HCT116 (cell line): ENCODE results near the gene HSPA9. TPM values are rescaled to one million over a fixed set of nuclear protein-coding genes. Genes with fewer than 3 reads are reported as not detected.

Experiments used
- ATAC-seq: fragments of 200-7000 bp; cut with Tn5 transposase; 2 replicates; pipeline ENCODE4 v1.9.1; 2020; ENCODE audit warnings: mild to moderate bottlenecking, moderate library complexity
- BruUV-seq: library from RNA; stranded (reverse); fragments of 400-500 nt; replicated peaks from 2 replicates; lab custom pipeline; 2021; lab: Mats Ljungman, UMichigan
- CTCF ChIA-PET: fragments of 300-600 bp; sonication (Branson Sonifier 250); formaldehyde crosslinking; loops from one replicate; lab custom pipeline; 2021; ENCODE audit warnings: antibody characterized with exemption; lab: Charles Lee
- POLR2A ChIA-PET: fragments of 300-600, 350-600 bp; sonication (Branson Sonifier 250); formaldehyde crosslinking; loops from one replicate; lab custom pipeline; 2021; ENCODE audit warnings: antibody characterized with exemption; lab: Charles Lee
- RAD21 ChIA-PET, 2 experiments: fragments of 300-600 bp; sonication (Branson Sonifier 250); formaldehyde crosslinking; loops; one replicate each; lab custom pipeline; 2023; ENCODE audit warnings: low total read pairs in 2 of 2; ENCODE audit not compliant: uncharacterized antibody in 2 of 2, unreplicated experiment in 2 of 2, low non-redundant PET in 1 of 2; lab: Charles Lee
- DNase-seq: peaks from one replicate; pipeline ENCODE4 v3.0.0-alpha.2; 2010; ENCODE audit warnings: low read depth, low spot score
- H2AFZ ChIP-seq: fragments of 200-600 bp; shearing (Covaris generic), sonication (generic); 2 replicates; pipeline ENCODE4 v1.6.1; 2017; ENCODE audit warnings: low read depth, mixed run types, mixed read lengths, antibody characterized with exemption, low read length; ENCODE audit not compliant: poor library complexity, severe bottlenecking
- H3K27ac ChIP-seq: 2 replicates; pipeline ENCODE4 v1.5.1; 2012; ENCODE audit warnings: low read depth, low read length
- H3K27me3 ChIP-seq: fragments of 200-600 bp; sonication (generic); 2 replicates; pipeline ENCODE4 v1.6.1; 2016; ENCODE audit warnings: mixed run types, low read length, mixed read lengths; ENCODE audit not compliant: insufficient read depth
- H3K36me3 ChIP-seq, 2 experiments: fragments of 200-500 bp in 1 of 2; fragments of 200-600 bp in 1 of 2; sonication (Bioruptor generic) in 1 of 2; sonication (generic) in 1 of 2; 2 replicates each; pipeline versions ENCODE4 v1.5.1 to v1.6.1; 2014 to 2016; ENCODE audit warnings: low read length in 2 of 2, inconsistent platforms in 1 of 2, mixed read lengths in 1 of 2, mixed run types in 1 of 2; ENCODE audit not compliant: insufficient read depth in 2 of 2, control insufficient read depth in 1 of 2
- H3K4me1 ChIP-seq, 2 experiments: fragments of 200-600 bp in 1 of 2; sonication (generic) in 1 of 2; 2 replicates each; pipeline versions ENCODE4 v1.5.1 to v1.6.1; 2012 to 2017; ENCODE audit warnings: low read length in 2 of 2, inconsistent platforms in 1 of 2, mild to moderate bottlenecking in 1 of 2, mixed read lengths in 1 of 2, mixed run types in 1 of 2, moderate library complexity in 1 of 2; ENCODE audit not compliant: insufficient read depth in 2 of 2, control insufficient read depth in 1 of 2
- H3K4me2 ChIP-seq: fragments of 200-600 bp; sonication (generic); 2 replicates; pipeline ENCODE4 v1.6.1; 2017; ENCODE audit warnings: mixed run types, low read length, mixed read lengths
- H3K4me3 ChIP-seq, 2 experiments: fragments of 200-600 bp in 1 of 2; sonication (generic) in 1 of 2; replicated peaks in 1 of 2; 2 replicates each; pipeline ENCODE4 v1.5.1; 2011 to 2016; ENCODE audit warnings: low read length in 2 of 2, control low read depth in 1 of 2, low read depth in 1 of 2, mild to moderate bottlenecking in 1 of 2, mixed read lengths in 1 of 2, mixed run types in 1 of 2
- H3K79me2 ChIP-seq: fragments of 200-600 bp; sonication (generic); 2 replicates; pipeline ENCODE4 v1.6.1; 2017; ENCODE audit warnings: mild to moderate bottlenecking, mixed run types, low read length, moderate library complexity, mixed read lengths; ENCODE audit not compliant: insufficient read depth
- H3K9ac ChIP-seq: fragments of 200-600 bp; sonication (generic); 2 replicates; pipeline ENCODE4 v1.6.1; 2016; ENCODE audit warnings: low read length, mixed read lengths
- H3K9me2 ChIP-seq: fragments of 200-600 bp; sonication (generic), shearing (Covaris generic); 2 replicates; pipeline ENCODE4 v1.6.1; 2017; ENCODE audit warnings: mixed run types, mild to moderate bottlenecking, moderate library complexity; ENCODE audit not compliant: insufficient read depth
- H3K9me3 ChIP-seq, 2 experiments: fragments of 200-500 bp in 1 of 2; fragments of 200-600 bp in 1 of 2; sonication (Bioruptor generic) in 1 of 2; sonication (generic) in 1 of 2; 2 replicates each; pipeline ENCODE4 v1.6.1; 2014 to 2017; ENCODE audit warnings: low read length in 2 of 2, mixed read lengths in 2 of 2, inconsistent platforms in 1 of 2, low read depth in 1 of 2, mild to moderate bottlenecking in 1 of 2, mixed run types in 1 of 2, moderate library complexity in 1 of 2; ENCODE audit not compliant: control insufficient read depth in 1 of 2, insufficient read depth in 1 of 2
- H4K20me1 ChIP-seq: fragments of 200-600 bp; sonication (generic), shearing (Covaris generic); 2 replicates; pipeline ENCODE4 v1.6.1; 2017; ENCODE audit warnings: mixed run types, mild to moderate bottlenecking, moderate library complexity; ENCODE audit not compliant: insufficient read depth
- CBX3 ChIP-seq: IDR thresholded peaks from 2 replicates; pipeline ENCODE4 v1.6.1; 2012; ENCODE audit warnings: low read depth
- FOSL1 ChIP-seq: IDR thresholded peaks from 2 replicates; pipeline ENCODE4 v1.6.1; 2012; ENCODE audit warnings: low read depth
- JUND ChIP-seq: IDR thresholded peaks from 2 replicates; pipeline ENCODE4 v1.6.1; 2012
- POLR2AphosphoS5 ChIP-seq: IDR thresholded peaks from 2 replicates; pipeline ENCODE4 v1.6.1; 2011; ENCODE audit warnings: mild to moderate bottlenecking, low read depth, low read length, moderate library complexity
- RAD21 ChIP-seq: IDR thresholded peaks from 2 replicates; pipeline ENCODE4 v1.6.1; 2012; ENCODE audit warnings: low read depth, mild to moderate bottlenecking
- SP1 ChIP-seq: IDR thresholded peaks from 2 replicates; pipeline ENCODE4 v1.6.1; 2012; ENCODE audit warnings: low read depth
- SRF ChIP-seq: IDR thresholded peaks from 2 replicates; pipeline ENCODE4 v1.6.1; 2012; ENCODE audit warnings: low read depth
- TCF7L2 ChIP-seq: IDR thresholded peaks from 2 replicates; pipeline ENCODE4 v1.7.0; 2011; ENCODE audit warnings: borderline replicate concordance, inconsistent platforms; ENCODE audit not compliant: insufficient read depth, insufficient read length; ENCODE audit errors: extremely low read depth
- ZFX ChIP-seq: fragments of 450-650 bp; IDR thresholded peaks from 2 replicates; pipeline ENCODE4 v1.6.1; 2017
- intact Hi-C: fragments of 100-400 bp; cut with micrococcal nuclease; formaldehyde crosslinking; loops from 2 replicates; pipeline ENCODE4 v1.10.0; 2022
- total RNA-seq: library from RNA; stranded (reverse); gene quantifications from one replicate; pipeline ENCODE4 v1.2.1, GENCODE V29; 2021; ENCODE audit not compliant: unreplicated experiment
- TF ChIP-seq, protein P1 (sequence below): IDR thresholded peaks from 2 replicates; pipeline ENCODE4 v1.6.1; 2012
- TF ChIP-seq, protein P2 (sequence below), 3 experiments: fragments of 200-600 bp in 1 of 3; sonication (generic) in 1 of 3; IDR thresholded peaks in 2 of 3; conservative IDR thresholded peaks in 1 of 3; 2 replicates each; pipeline ENCODE4 v1.5.1; 2012 to 2017; ENCODE audit warnings: low read depth in 2 of 3, low read length in 2 of 3, antibody characterized with exemption in 1 of 3, borderline replicate concordance in 1 of 3, control low read depth in 1 of 3, mild to moderate bottlenecking in 1 of 3, mixed read lengths in 1 of 3, mixed run types in 1 of 3, moderate library complexity in 1 of 3; ENCODE audit not compliant: insufficient read depth in 1 of 3
- TF ChIP-seq, protein P3 (sequence below): IDR thresholded peaks from 2 replicates; pipeline ENCODE4 v1.6.1; 2012; ENCODE audit warnings: low read depth

HSPA9 gene
- total RNA-seq, 1 experiment from 2014 or later, result 486 TPM

DNA sequence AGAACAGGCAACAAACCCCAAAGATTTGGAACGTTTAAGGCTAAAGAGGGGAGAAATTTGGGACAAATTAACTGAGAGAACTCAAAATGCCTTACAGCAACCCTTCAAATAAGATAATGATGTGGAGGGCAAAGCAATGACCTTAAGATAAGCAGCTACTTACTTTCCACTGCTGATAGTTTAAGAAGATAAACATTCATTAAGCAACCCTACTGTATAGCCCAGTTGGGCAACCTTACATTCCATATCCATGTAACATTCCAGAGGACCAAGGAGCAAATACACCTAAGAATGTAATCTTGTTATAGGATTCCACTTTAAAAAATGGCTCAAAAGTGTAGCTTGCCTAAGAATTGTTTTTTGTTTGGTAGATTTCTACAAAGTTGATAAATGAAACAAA is 47.0 kb downstream of the HSPA9 start:
- Histone ChIP-seq H3K9me3 (no peaks in the 10 kb centered on the region), H3K36me3 (peaks cover 6 to 17% of the 10 kb centered on the region in 2 experiments; a peak in 3 of 4 replicates), H3K27me3 (no peaks in the 10 kb centered on the region), H2AFZ (no peak overlapping the region), H3K4me2 (no peak overlapping the region), H3K27ac (no peak overlapping the region), H4K20me1 (peaks cover 13% of the 10 kb centered on the region; the same call in 1 of the 2 replicates), H3K9me2 (no peaks in the 10 kb centered on the region), H3K9ac (no peak overlapping the region), H3K4me3 (no peak overlapping the region), H3K79me2 (peaks cover 99% of the 10 kb centered on the region), H3K4me1 (peaks cover 0 to 3% of the 10 kb centered on the region in 2 experiments; a peak in 1 of 4 replicates)
- intact Hi-C loops, result no loop called here
- ATAC-seq (no peak), DNase-seq (no peak)
- ChIA-PET CTCF (no interaction called here), RAD21 (no interaction called here), POLR2A (interaction anchor here (1.0 kb wide), 1 partner anchor 15 kb away, joined by 3 read pairs; the partner anchor contains the start of gene ETF1)
- no TSS peak for BruUV-seq
- TF ChIP-seq RAD21 (no peak), POLR2AphosphoS5 (no peak), SRF (no peak), TCF7L2 (no peak), SP1 (no peak), CBX3 (no peak), FOSL1 (no peak)

DNA sequence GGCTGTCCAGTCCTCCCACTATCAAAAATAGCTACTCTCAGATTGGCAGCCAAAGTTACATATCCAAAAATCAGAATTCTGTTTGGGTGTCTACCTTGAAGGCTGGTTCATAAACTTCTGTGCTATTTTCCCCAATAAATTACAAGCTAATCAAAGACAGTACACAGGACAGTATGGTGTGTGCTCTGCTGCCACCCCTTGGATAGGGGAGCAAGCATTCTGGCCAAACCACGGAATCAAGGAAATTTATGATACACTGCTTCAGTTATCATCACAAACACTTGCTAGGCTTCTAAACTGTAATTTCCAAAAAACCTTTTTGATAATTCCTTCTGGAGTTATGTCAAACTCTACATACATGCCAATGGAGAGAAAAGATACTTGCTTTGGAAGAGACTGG is 48.0 kb downstream of the HSPA9 start:
- H4K20me1 ChIP-seq, result peaks cover 8% of the 10 kb centered on the region; the same call in 1 of the 2 replicates
- TF ChIP-seq SP1 (no peak), ZFX (no peak), CBX3 (no peak), SRF (no peak), FOSL1 (no peak), JUND (no peak)
- TF ChIP-seq, protein P1, sequence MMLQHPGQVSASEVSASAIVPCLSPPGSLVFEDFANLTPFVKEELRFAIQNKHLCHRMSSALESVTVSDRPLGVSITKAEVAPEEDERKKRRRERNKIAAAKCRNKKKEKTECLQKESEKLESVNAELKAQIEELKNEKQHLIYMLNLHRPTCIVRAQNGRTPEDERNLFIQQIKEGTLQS, result no peak
- TF ChIP-seq, protein P2, sequence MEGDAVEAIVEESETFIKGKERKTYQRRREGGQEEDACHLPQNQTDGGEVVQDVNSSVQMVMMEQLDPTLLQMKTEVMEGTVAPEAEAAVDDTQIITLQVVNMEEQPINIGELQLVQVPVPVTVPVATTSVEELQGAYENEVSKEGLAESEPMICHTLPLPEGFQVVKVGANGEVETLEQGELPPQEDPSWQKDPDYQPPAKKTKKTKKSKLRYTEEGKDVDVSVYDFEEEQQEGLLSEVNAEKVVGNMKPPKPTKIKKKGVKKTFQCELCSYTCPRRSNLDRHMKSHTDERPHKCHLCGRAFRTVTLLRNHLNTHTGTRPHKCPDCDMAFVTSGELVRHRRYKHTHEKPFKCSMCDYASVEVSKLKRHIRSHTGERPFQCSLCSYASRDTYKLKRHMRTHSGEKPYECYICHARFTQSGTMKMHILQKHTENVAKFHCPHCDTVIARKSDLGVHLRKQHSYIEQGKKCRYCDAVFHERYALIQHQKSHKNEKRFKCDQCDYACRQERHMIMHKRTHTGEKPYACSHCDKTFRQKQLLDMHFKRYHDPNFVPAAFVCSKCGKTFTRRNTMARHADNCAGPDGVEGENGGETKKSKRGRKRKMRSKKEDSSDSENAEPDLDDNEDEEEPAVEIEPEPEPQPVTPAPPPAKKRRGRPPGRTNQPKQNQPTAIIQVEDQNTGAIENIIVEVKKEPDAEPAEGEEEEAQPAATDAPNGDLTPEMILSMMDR (IDR thresholded peaks at IDR 0.05 in 2 of 3, conservative IDR thresholded peaks at IDR 0.05 in 1 of 3; ENCODE audit: borderline replicate concordance in 1 of 3, insufficient read depth in 1 of 3, low read depth in 2 of 3, low read length in 2 of 3), result 0 out of 6 replicates have a peak, but pooled peaks of 2 of the 3 experiments have one; percentile 6 to 20
- TF ChIP-seq, protein P3, sequence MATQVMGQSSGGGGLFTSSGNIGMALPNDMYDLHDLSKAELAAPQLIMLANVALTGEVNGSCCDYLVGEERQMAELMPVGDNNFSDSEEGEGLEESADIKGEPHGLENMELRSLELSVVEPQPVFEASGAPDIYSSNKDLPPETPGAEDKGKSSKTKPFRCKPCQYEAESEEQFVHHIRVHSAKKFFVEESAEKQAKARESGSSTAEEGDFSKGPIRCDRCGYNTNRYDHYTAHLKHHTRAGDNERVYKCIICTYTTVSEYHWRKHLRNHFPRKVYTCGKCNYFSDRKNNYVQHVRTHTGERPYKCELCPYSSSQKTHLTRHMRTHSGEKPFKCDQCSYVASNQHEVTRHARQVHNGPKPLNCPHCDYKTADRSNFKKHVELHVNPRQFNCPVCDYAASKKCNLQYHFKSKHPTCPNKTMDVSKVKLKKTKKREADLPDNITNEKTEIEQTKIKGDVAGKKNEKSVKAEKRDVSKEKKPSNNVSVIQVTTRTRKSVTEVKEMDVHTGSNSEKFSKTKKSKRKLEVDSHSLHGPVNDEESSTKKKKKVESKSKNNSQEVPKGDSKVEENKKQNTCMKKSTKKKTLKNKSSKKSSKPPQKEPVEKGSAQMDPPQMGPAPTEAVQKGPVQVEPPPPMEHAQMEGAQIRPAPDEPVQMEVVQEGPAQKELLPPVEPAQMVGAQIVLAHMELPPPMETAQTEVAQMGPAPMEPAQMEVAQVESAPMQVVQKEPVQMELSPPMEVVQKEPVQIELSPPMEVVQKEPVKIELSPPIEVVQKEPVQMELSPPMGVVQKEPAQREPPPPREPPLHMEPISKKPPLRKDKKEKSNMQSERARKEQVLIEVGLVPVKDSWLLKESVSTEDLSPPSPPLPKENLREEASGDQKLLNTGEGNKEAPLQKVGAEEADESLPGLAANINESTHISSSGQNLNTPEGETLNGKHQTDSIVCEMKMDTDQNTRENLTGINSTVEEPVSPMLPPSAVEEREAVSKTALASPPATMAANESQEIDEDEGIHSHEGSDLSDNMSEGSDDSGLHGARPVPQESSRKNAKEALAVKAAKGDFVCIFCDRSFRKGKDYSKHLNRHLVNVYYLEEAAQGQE, result no peak
- H3K9me2 ChIP-seq, result no peaks in the 10 kb centered on the region
- no peak overlapping the region for H3K27ac ChIP-seq
- peaks cover 0 to 3% of the 10 kb centered on the region in 2 experiments; a peak in 1 of 4 replicates for H3K4me1 ChIP-seq
- peaks cover 3 to 10% of the 10 kb centered on the region in 2 experiments; a peak in 3 of 4 replicates for H3K36me3 ChIP-seq
- DNase-seq, result no peak
- ChIA-PET POLR2A (interaction anchor here (0.6 kb wide), 1 partner anchor 77 kb away, joined by 3 read pairs; no protein-coding TSS in a partner anchor), CTCF (no interaction called here), RAD21 (no interaction called here)
- H3K4me3 ChIP-seq, result no peak overlapping the region
- peaks cover 99% of the 10 kb centered on the region for H3K79me2 ChIP-seq
- ATAC-seq, result 0 out of 2 replicates have a peak, but pooled peaks have one; percentile 57
- no peaks in the 10 kb centered on the region for H3K9me3 ChIP-seq
- no peak overlapping the region for H3K9ac ChIP-seq
- intact Hi-C loops, result no loop called here
- H3K27me3 ChIP-seq, result no peaks in the 10 kb centered on the region
- no peak overlapping the region for H2AFZ ChIP-seq
- BruUV-seq, result no TSS peak
- H3K4me2 ChIP-seq, result no peak overlapping the region
